ENCODE data around the gene CTBP1.

- TF ChIP-seq CTCF (IDR thresholded peaks at IDR 0.05): no peak
- no peak for TF ChIP-seq POLR2AphosphoS5 (IDR thresholded peaks at IDR 0.05)
Measured at GRCh38 chr4:1193206-1194009, 55.5 kb downstream of the CTBP1 start.

All from breast epithelium (tissue), 3 donors.